ENCODE results near the gene ZNF76.

The ZNF76 gene

GRCh38 chr6:35320031-35320410 lies 60.5 kb downstream of the ZNF76 start:
- no peak overlapping the region for H2AFZ ChIP-seq (ENCODE audit: insufficient read depth, low read length, poor library complexity)
- H3K27me3 ChIP-seq (ENCODE audit: insufficient read depth, low read length) = peaks cover 4% of the 10 kb centered on the region
- no peak overlapping the region for H3K4ac ChIP-seq (ENCODE audit: low read depth, low read length)
- no peak for DNase-seq
- no peak overlapping the region for H3K14ac ChIP-seq (ENCODE audit: low read length)
- no peaks in the 10 kb centered on the region for H3K79me2 ChIP-seq (ENCODE audit: control insufficient read depth, insufficient read depth, low read length, poor library complexity)
- WGBS (ENCODE audit: extremely low coverage, insufficient coverage, insufficient read length) = no CpG with 5 or more reads among the region's 2 CpGs
- no peak overlapping the region for H3K4me2 ChIP-seq (ENCODE audit: low read length)
- no peak overlapping the region for H2BK12ac ChIP-seq (ENCODE audit: low read length)
- no peaks in the 10 kb centered on the region for H3K36me3 ChIP-seq (ENCODE audit: control insufficient read depth in 1 of 2, insufficient read depth in 2 of 2, low read length in 2 of 2)
- no peak overlapping the region for H3K18ac ChIP-seq (ENCODE audit: low read length)
- no peak overlapping the region for H2BK5ac ChIP-seq (ENCODE audit: low read depth, low read length, poor library complexity)
- peak overlapping the region; percentile 38 for H3K9ac ChIP-seq (ENCODE audit: low read length)
- H3K27ac ChIP-seq (ENCODE audit: low read depth, low read length) = no peak overlapping the region
- H2AK5ac ChIP-seq (ENCODE audit: low read length) = no peak overlapping the region
- peaks cover 15 to 18% of the 10 kb centered on the region in 2 experiments for H3K4me1 ChIP-seq (ENCODE audit: control insufficient read depth in 1 of 2, insufficient read depth in 2 of 2, low read length in 2 of 2)
- H3K9me3 ChIP-seq (ENCODE audit: insufficient read depth, low read depth, low read length) = peaks cover 3% of the 10 kb centered on the region
- no peak overlapping the region for H4K8ac ChIP-seq (ENCODE audit: low read depth, low read length)
- no peak overlapping the region for H4K91ac ChIP-seq (ENCODE audit: low read depth, low read length)
- no peak overlapping the region for H3K23ac ChIP-seq (ENCODE audit: low read length)
- no peak overlapping the region for H2BK120ac ChIP-seq (ENCODE audit: insufficient read depth, low read length, poor library complexity)
- H3K79me1 ChIP-seq (ENCODE audit: low read length) = peaks cover 6% of the 10 kb centered on the region
- H3K4me3 ChIP-seq (ENCODE audit: low read depth, low read length) = no peak overlapping the region
- H4K12ac ChIP-seq (ENCODE audit: low read depth, low read length) = no peak overlapping the region

- H3K4me3 ChIP-seq (ENCODE audit: low read depth, low read length) = no peak overlapping the region
- no peak overlapping the region for H3K27ac ChIP-seq (ENCODE audit: low read depth, low read length)
- no peak for DNase-seq
- peaks cover 15 to 18% of the 10 kb centered on the region in 2 experiments for H3K4me1 ChIP-seq (ENCODE audit: control insufficient read depth in 1 of 2, insufficient read depth in 2 of 2, low read length in 2 of 2)
- H3K79me2 ChIP-seq (ENCODE audit: control insufficient read depth, insufficient read depth, low read length, poor library complexity) = no peaks in the 10 kb centered on the region
- peaks cover 6% of the 10 kb centered on the region for H3K79me1 ChIP-seq (ENCODE audit: low read length)
- H3K18ac ChIP-seq (ENCODE audit: low read length) = peak overlapping the region; percentile 40
- H2BK12ac ChIP-seq (ENCODE audit: low read length) = peak overlapping the region; percentile 79
- H3K27me3 ChIP-seq (ENCODE audit: insufficient read depth, low read length) = peaks cover 4% of the 10 kb centered on the region
- H2AFZ ChIP-seq (ENCODE audit: insufficient read depth, low read length, poor library complexity) = no peak overlapping the region
- H3K23ac ChIP-seq (ENCODE audit: low read length) = no peak overlapping the region
- H2BK120ac ChIP-seq (ENCODE audit: insufficient read depth, low read length, poor library complexity) = peak overlapping the region; percentile 31
- no peak overlapping the region for H3K14ac ChIP-seq (ENCODE audit: low read length)
- H3K9ac ChIP-seq (ENCODE audit: low read length) = no peak overlapping the region
- no peak overlapping the region for H3K4ac ChIP-seq (ENCODE audit: low read depth, low read length)
- no CpG with 5 or more reads among the region's 8 CpGs for WGBS (ENCODE audit: extremely low coverage, insufficient coverage, insufficient read length)
- no peaks in the 10 kb centered on the region for H3K36me3 ChIP-seq (ENCODE audit: control insufficient read depth in 1 of 2, insufficient read depth in 2 of 2, low read length in 2 of 2)
- no peak overlapping the region for H2AK5ac ChIP-seq (ENCODE audit: low read length)
- H3K4me2 ChIP-seq (ENCODE audit: low read length) = no peak overlapping the region
- H3K9me3 ChIP-seq (ENCODE audit: insufficient read depth, low read depth, low read length) = peaks cover 3% of the 10 kb centered on the region
- H2BK5ac ChIP-seq (ENCODE audit: low read depth, low read length, poor library complexity) = peak overlapping the region; percentile 12
- H4K91ac ChIP-seq (ENCODE audit: low read depth, low read length) = peak overlapping the region; percentile 32
- H4K8ac ChIP-seq (ENCODE audit: low read depth, low read length) = peak overlapping the region; percentile 43
- no peak overlapping the region for H4K12ac ChIP-seq (ENCODE audit: low read depth, low read length)
These were observed 61.6 kb downstream of the ZNF76 start for GRCh38 chr6:35321091-35321490.

GRCh38 chr6:35327349-35328027 lies 68.0 kb downstream of the ZNF76 start:
- Histone ChIP-seq H3K27me3 (ENCODE audit: insufficient read depth, low read length) (no peaks in the 10 kb centered on the region), H4K91ac (ENCODE audit: low read depth, low read length) (no peak overlapping the region), H3K4ac (ENCODE audit: low read depth, low read length) (no peak overlapping the region), H3K79me2 (ENCODE audit: control insufficient read depth, insufficient read depth, low read length, poor library complexity) (no peaks in the 10 kb centered on the region), H2BK5ac (ENCODE audit: low read depth, low read length, poor library complexity) (no peak overlapping the region), H3K18ac (ENCODE audit: low read length) (no peak overlapping the region), H3K4me2 (ENCODE audit: low read length) (no peak overlapping the region), H3K23ac (ENCODE audit: low read length) (no peak overlapping the region), H3K9ac (ENCODE audit: low read length) (no peak overlapping the region), H3K9me3 (ENCODE audit: insufficient read depth, low read depth, low read length) (peaks cover 4% of the 10 kb centered on the region), H3K14ac (ENCODE audit: low read length) (no peak overlapping the region), H4K8ac (ENCODE audit: low read depth, low read length) (no peak overlapping the region), H3K79me1 (ENCODE audit: low read length) (no peaks in the 10 kb centered on the region), H3K4me3 (ENCODE audit: low read depth, low read length) (no peak overlapping the region), H3K4me1 (ENCODE audit: control insufficient read depth in 1 of 2, insufficient read depth in 2 of 2, low read length in 2 of 2) (no peaks in the 10 kb centered on the region), H3K27ac (ENCODE audit: low read depth, low read length) (no peak overlapping the region), H2AFZ (ENCODE audit: insufficient read depth, low read length, poor library complexity) (no peak overlapping the region), H2BK120ac (ENCODE audit: insufficient read depth, low read length, poor library complexity) (no peak overlapping the region), H2AK5ac (ENCODE audit: low read length) (no peak overlapping the region), H4K12ac (ENCODE audit: low read depth, low read length) (no peak overlapping the region), H3K36me3 (ENCODE audit: control insufficient read depth in 1 of 2, insufficient read depth in 2 of 2, low read length in 2 of 2) (no peaks in the 10 kb centered on the region), H2BK12ac (ENCODE audit: low read length) (no peak overlapping the region)
- peak; percentile 65 to 71 for DNase-seq
- WGBS (ENCODE audit: extremely low coverage, insufficient coverage, insufficient read length) = no CpG with 5 or more reads among the region's 7 CpGs

GRCh38 chr6:35328108-35328723 lies 68.7 kb downstream of the ZNF76 start:
- H2BK5ac ChIP-seq (ENCODE audit: low read depth, low read length, poor library complexity) = no peak overlapping the region
- no peak overlapping the region for H2AK5ac ChIP-seq (ENCODE audit: low read length)
- no peak overlapping the region for H3K4ac ChIP-seq (ENCODE audit: low read depth, low read length)
- H2BK120ac ChIP-seq (ENCODE audit: insufficient read depth, low read length, poor library complexity) = no peak overlapping the region
- no peaks in the 10 kb centered on the region for H3K27me3 ChIP-seq (ENCODE audit: insufficient read depth, low read length)
- no peak overlapping the region for H3K14ac ChIP-seq (ENCODE audit: low read length)
- no peak overlapping the region for H3K18ac ChIP-seq (ENCODE audit: low read length)
- no peak overlapping the region for H3K27ac ChIP-seq (ENCODE audit: low read depth, low read length)
- no peak overlapping the region for H2AFZ ChIP-seq (ENCODE audit: insufficient read depth, low read length, poor library complexity)
- H2BK12ac ChIP-seq (ENCODE audit: low read length) = no peak overlapping the region
- H3K36me3 ChIP-seq (ENCODE audit: control insufficient read depth in 1 of 2, insufficient read depth in 2 of 2, low read length in 2 of 2) = no peaks in the 10 kb centered on the region
- H3K4me3 ChIP-seq (ENCODE audit: low read depth, low read length) = no peak overlapping the region
- H3K23ac ChIP-seq (ENCODE audit: low read length) = no peak overlapping the region
- no peak overlapping the region for H3K9ac ChIP-seq (ENCODE audit: low read length)
- H3K4me2 ChIP-seq (ENCODE audit: low read length) = no peak overlapping the region
- H3K4me1 ChIP-seq (ENCODE audit: control insufficient read depth in 1 of 2, insufficient read depth in 2 of 2, low read length in 2 of 2) = no peaks in the 10 kb centered on the region
- H4K8ac ChIP-seq (ENCODE audit: low read depth, low read length) = no peak overlapping the region
- H3K79me2 ChIP-seq (ENCODE audit: control insufficient read depth, insufficient read depth, low read length, poor library complexity) = no peaks in the 10 kb centered on the region
- no peak overlapping the region for H4K12ac ChIP-seq (ENCODE audit: low read depth, low read length)
- peak; percentile 69 to 82 for DNase-seq
- H3K79me1 ChIP-seq (ENCODE audit: low read length) = no peaks in the 10 kb centered on the region
- H4K91ac ChIP-seq (ENCODE audit: low read depth, low read length) = no peak overlapping the region
- no CpG with 5 or more reads among the region's 1 CpG for WGBS (ENCODE audit: extremely low coverage, insufficient coverage, insufficient read length)
- peaks cover 4% of the 10 kb centered on the region for H3K9me3 ChIP-seq (ENCODE audit: insufficient read depth, low read depth, low read length)
